BJ (cell line): Measurements from ENCODE around the gene MFN1. TPM values are rescaled to one million over a fixed set of nuclear protein-coding genes. Genes with fewer than 3 reads are reported as not detected.

Experiments used
- CTCF ChIA-PET: fragments of 350-600 bp; formaldehyde crosslinking; extraction: SDS; loops from one replicate; lab custom pipeline; 2021; ENCODE audit warnings: antibody characterized with exemption, inconsistent platforms; lab: Yijun Ruan, JAX
- POLR2A ChIA-PET: fragments of 300-600 bp; sonication (Branson Sonifier 250); formaldehyde crosslinking; extraction: SDS; loops from one replicate; lab custom pipeline; 2021; ENCODE audit warnings: antibody characterized with exemption; lab: Charles Lee
- DNase-seq: peaks from one replicate; pipeline ENCODE4 v3.0.0-alpha.2; 2011; ENCODE audit warnings: low read depth
- H3K27me3 ChIP-seq: 2 replicates; pipeline ENCODE4 v1.6.0; 2011; ENCODE audit warnings: low read length; ENCODE audit not compliant: control insufficient read depth, insufficient read depth
- H3K36me3 ChIP-seq: 2 replicates; pipeline ENCODE4 v1.5.1; 2011; ENCODE audit warnings: low read length; ENCODE audit not compliant: control insufficient read depth, insufficient read depth
- H3K4me3 ChIP-seq: 2 replicates; pipeline ENCODE4 v1.5.1; 2011; ENCODE audit warnings: low read depth, mild to moderate bottlenecking, control low read depth, low read length
- polyA plus RNA-seq: library from polyadenylated mRNA; depleted of rRNA; stranded (reverse); fragments of >200 nt; gene quantifications from 2 replicates; pipeline ENCODE4 v1.2.3, GENCODE V29; 2011
- TF ChIP-seq, protein P1 (sequence below): IDR thresholded peaks from 2 replicates; pipeline ENCODE4 v1.5.1; 2011; ENCODE audit warnings: low read depth, mild to moderate bottlenecking, control low read depth, inconsistent platforms, low read length, moderate library complexity; ENCODE audit not compliant: insufficient read depth

The MFN1 gene
- polyA plus RNA-seq, 1 experiment: 13.4 TPM

DNA sequence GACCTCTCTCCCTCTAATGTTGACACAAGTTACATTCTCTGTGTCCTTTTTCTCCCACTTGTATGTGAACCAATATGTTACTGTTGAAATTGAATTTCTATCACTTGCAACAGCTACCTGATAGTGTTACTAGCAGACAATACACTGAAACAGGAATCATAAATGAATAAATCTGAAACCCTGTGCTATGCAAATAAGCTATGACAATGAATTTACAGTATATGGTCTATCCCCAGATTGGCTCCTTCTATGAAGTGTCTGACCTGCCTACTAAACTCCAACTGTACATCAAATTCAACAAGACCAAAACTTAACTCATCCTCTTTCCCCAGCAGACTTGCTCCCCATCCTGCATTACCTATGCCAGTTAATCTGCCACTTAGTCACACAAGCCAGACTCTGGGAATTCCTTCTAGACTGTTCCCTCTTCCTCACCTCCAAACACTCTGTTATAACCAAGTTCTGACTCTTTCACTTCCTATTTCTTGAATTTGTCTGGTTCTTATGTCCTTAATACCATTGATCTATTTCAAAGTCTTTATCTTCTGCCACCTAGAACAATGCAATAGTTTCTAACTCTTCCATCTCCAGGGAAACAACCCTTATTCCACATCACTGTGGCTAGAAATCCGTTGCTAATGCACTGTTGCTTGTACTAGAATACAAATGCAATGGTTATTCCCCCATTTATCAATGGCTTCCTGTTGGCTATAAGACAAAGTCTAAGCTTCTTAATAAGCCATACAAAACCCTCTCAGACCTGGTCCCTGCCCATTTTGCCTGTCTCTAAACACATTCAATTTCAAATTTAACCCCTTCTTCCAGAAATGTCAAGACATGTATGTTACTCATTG lies 38.1 kb upstream of the MFN1 start:
- DNase-seq: no peak
- Histone ChIP-seq H3K36me3 (no peaks in the 10 kb centered on the region), H3K4me3 (no peak overlapping the region), H3K27me3 (no peaks in the 10 kb centered on the region)
- ChIA-PET POLR2A (no interaction called here), CTCF (interaction anchor here (0.5 to 1.5 kb wide), 4 partner anchors 12 to 294 kb away, joined by 3 to 7 read pairs (median 4); no protein-coding TSS in a partner anchor)
- TF ChIP-seq, protein P1, sequence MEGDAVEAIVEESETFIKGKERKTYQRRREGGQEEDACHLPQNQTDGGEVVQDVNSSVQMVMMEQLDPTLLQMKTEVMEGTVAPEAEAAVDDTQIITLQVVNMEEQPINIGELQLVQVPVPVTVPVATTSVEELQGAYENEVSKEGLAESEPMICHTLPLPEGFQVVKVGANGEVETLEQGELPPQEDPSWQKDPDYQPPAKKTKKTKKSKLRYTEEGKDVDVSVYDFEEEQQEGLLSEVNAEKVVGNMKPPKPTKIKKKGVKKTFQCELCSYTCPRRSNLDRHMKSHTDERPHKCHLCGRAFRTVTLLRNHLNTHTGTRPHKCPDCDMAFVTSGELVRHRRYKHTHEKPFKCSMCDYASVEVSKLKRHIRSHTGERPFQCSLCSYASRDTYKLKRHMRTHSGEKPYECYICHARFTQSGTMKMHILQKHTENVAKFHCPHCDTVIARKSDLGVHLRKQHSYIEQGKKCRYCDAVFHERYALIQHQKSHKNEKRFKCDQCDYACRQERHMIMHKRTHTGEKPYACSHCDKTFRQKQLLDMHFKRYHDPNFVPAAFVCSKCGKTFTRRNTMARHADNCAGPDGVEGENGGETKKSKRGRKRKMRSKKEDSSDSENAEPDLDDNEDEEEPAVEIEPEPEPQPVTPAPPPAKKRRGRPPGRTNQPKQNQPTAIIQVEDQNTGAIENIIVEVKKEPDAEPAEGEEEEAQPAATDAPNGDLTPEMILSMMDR: no peak

DNA sequence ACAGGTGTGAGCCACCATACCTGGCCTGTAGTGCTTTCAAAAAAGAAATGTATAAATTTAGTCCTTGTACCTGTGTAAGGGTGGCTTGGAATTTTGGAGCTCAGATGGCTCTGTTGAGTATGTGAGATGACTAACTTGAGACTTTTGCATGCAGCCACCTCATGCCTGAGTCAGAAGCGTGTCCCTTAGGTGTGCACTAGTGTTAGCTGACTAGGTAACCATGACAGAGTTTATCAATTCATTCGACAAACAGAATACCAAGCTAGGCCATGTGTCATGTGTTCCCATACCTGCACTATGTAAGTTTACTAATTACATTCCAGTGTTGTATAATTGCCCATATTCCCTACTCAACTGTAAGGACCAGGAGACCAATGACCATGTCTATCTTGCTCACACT lies 28.6 kb upstream of the MFN1 start:
- ChIA-PET CTCF (interaction anchor here (1.1 to 4.9 kb wide), 4 partner anchors 171 to 352 kb away, joined by 3 to 29 read pairs (median 17); partner anchors contain the start of gene PIK3CA), POLR2A (interaction anchor here (0.6 kb wide), 1 partner anchor 53 kb away, joined by 3 read pairs; no protein-coding TSS in a partner anchor)
- Histone ChIP-seq H3K36me3 (no peaks in the 10 kb centered on the region), H3K27me3 (no peaks in the 10 kb centered on the region), H3K4me3 (no peak overlapping the region)
- TF ChIP-seq, protein P1: no peak
- DNase-seq: no peak

DNA sequence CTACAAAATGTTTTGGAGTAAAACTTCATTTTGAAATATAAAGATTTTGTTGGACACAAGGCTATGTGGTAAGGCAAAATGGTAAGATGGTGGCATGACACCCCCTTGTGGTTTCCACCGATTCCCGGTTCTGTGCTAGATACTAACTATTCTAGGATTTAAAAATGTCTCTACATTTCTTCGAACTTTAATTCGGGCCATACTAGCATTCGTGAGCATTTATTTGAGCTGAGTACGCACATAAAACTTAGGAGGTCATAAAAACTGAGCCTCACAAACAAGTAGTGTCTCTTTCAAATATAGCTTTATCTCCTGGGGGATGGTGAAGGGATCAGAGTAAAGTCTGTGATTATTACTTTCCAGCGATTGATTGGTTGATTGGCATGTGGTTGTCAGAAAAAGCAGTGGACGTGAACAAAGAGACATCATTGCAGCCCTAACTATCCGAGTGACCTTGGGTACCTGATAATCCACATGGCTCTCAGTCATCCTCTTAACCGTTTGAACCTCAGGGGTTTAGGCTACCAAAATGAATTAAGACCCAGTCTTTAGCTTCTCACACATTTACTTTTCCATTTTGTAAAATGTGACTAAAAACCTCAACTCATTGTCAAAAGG lies 25.7 kb upstream of the MFN1 start:
- ChIA-PET CTCF (interaction anchor here (0.8 to 4.9 kb wide), 27 partner anchors 9 to 314 kb away, joined by 3 to 29 read pairs (median 5); partner anchors contain the start of genes MFN1, PIK3CA and ZMAT3), POLR2A (no interaction called here)
- TF ChIP-seq, protein P1: peak; percentile 68

DNA sequence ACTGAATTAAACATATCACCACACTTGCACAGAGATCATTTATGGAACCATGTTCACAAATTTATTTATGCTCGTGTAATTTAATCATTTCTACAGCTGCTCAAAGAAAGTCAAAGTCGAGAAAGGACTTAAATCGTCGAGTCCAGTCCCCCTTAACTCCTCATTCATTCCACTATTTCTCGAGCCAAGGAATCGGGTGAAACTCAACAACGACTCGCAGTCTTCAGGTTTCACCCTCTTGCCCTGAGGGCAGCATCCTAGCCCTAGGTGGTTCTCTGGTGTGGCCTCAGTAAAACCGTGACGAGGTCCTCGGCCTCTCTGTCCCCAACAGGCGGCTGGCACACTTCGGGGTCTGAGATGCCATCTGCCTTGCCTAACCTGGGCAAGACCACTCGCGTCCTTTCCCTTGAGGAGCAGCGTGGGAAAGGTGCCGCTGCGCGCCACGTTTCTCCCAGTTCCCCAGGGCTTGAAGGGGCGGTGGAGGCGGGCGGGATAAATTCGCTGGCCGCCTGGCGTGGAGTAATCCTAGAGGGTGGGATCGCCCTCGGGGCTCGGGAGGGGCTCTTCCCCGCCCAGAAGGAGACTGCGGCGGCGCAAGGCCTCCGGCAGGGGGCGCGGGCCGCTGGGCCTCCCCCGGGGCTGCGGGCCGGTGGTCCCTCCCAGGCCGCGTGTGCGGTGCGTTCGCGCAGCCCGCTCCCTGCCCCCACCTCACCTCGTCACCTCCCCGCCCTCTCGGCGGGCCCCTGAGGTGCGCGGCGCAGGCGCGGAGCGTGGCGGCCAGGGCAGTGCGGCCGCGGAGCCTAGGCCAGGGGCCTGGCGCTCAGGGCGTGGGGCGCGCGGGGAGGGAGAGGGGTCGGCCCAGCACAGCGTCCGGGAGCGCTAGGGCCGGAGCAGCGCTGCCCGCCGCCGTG lies 25.0 kb upstream of the MFN1 start, which contains the start of gene ZNF639:
ZNF639 (plus strand) TSS at position 746 of the 911 bp plus-strand sequence. CDS start 5,263 bp downstream, outside the sequence.
- DNase-seq: no peak
- H3K27me3 ChIP-seq: no peaks in the 10 kb centered on the region
- peak within 1 kb of the TSS; percentile 94 for H3K4me3 ChIP-seq
- H3K36me3 ChIP-seq: no peaks in the 10 kb centered on the region
- TF ChIP-seq, protein P1: peak; percentile 61
- ChIA-PET POLR2A (interaction anchor here (0.6 kb wide), 1 partner anchor 13 kb away, joined by 18 read pairs; no protein-coding TSS in a partner anchor), CTCF (interaction anchor here (0.8 to 4.9 kb wide), 22 partner anchors 11 to 309 kb away, joined by 3 to 29 read pairs (median 6); partner anchors contain the start of genes MFN1, PIK3CA and ZMAT3)

More for the DNA sequence above, 25.7 kb upstream of the MFN1 start:
- Histone ChIP-seq H3K27me3 (no peaks in the 10 kb centered on the region), H3K4me3 (peak overlapping the region; percentile 94), H3K36me3 (no peaks in the 10 kb centered on the region)
- no peak for DNase-seq
